WI38 (cell line): ENCODE data around the gene PPP1R3C.

Experiments
- H3K4me3 ChIP-seq: 2 replicates; pipeline ENCODE4 v1.5.1; 2011; ENCODE audit warnings: low read depth, mild to moderate bottlenecking, control low read depth, low read length
- TF ChIP-seq, protein P1 (sequence below): IDR thresholded peaks from 2 replicates; pipeline ENCODE4 v1.5.1; 2012; ENCODE audit warnings: low read depth, mild to moderate bottlenecking, control low read depth, low read length

PPP1R3C gene

GRCh38 chr10:91621483-91622113, 11.3 kb downstream of the PPP1R3C start:
- H3K4me3 ChIP-seq: no peak overlapping the region
- TF ChIP-seq, protein P1, sequence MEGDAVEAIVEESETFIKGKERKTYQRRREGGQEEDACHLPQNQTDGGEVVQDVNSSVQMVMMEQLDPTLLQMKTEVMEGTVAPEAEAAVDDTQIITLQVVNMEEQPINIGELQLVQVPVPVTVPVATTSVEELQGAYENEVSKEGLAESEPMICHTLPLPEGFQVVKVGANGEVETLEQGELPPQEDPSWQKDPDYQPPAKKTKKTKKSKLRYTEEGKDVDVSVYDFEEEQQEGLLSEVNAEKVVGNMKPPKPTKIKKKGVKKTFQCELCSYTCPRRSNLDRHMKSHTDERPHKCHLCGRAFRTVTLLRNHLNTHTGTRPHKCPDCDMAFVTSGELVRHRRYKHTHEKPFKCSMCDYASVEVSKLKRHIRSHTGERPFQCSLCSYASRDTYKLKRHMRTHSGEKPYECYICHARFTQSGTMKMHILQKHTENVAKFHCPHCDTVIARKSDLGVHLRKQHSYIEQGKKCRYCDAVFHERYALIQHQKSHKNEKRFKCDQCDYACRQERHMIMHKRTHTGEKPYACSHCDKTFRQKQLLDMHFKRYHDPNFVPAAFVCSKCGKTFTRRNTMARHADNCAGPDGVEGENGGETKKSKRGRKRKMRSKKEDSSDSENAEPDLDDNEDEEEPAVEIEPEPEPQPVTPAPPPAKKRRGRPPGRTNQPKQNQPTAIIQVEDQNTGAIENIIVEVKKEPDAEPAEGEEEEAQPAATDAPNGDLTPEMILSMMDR: no peak

- H3K4me3 ChIP-seq: no peak overlapping the region
- TF ChIP-seq, protein P1: no peak
These were observed 15.7 kb downstream of the PPP1R3C start for GRCh38 chr10:91617072-91617609.

GRCh38 chr10:91616137-91616536, 16.7 kb downstream of the PPP1R3C start:
- TF ChIP-seq, protein P1: no peak
- no peak overlapping the region for H3K4me3 ChIP-seq

GRCh38 chr10:91614225-91614624, 18.6 kb downstream of the PPP1R3C start:
- H3K4me3 ChIP-seq: peak overlapping the region; percentile 26; the same call in 1 of the 2 replicates
- TF ChIP-seq, protein P1: no peak

GRCh38 chr10:91613411-91614187, 19.3 kb downstream of the PPP1R3C start:
- TF ChIP-seq, protein P1: no peak

DNA sequence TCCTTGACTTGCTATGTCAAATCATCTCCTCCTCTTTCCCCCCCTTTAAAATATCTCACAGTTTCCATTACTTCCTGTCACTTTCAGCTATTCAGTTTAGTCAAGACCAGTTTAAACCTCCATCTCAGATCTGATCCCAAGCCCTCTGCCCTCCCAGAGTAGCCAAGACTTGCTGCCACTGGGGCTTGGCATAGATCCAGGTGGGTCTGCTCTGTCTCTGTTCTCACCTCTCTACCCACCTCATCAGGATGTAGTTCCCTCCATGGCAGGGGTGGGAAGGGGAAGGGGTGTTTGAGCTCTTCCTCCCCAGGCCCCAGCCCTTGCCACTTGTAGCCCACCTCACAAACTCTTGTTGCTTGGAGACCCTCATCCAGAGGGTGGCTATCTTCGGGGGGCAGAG, 22.0 kb downstream of the PPP1R3C start:
- TF ChIP-seq, protein P1: no peak
- no peak overlapping the region for H3K4me3 ChIP-seq

More at GRCh38 chr10:91613411-91614187, 19.3 kb downstream of the PPP1R3C start:
- H3K4me3 ChIP-seq: peak overlapping the region; percentile 29; the same call in 1 of the 2 replicates

- H3K4me3 ChIP-seq: no peak overlapping the region
- TF ChIP-seq, protein P1: no peak
These were observed 22.4 kb downstream of the PPP1R3C start for GRCh38 chr10:91610444-91610843.
